Keratinocyte (primary cell): ENCODE measurements around the gene MYBPC1.

Source experiments
- CTCF ChIP-seq, 3 experiments: IDR thresholded peaks in 1 of 3; conservative IDR thresholded peaks in 1 of 3; optimal IDR thresholded peaks in 1 of 3; 2 replicates in 2 of 3; 3 replicates in 1 of 3; pipeline versions ENCODE3 to v1.5.1; 2011; ENCODE audit warnings: low read length in 3 of 3, mild to moderate bottlenecking in 3 of 3, moderate library complexity in 2 of 3, control low read depth in 1 of 3, inconsistent platforms in 1 of 3; ENCODE audit not compliant: insufficient read depth in 2 of 3; ENCODE audit errors: extremely low read depth in 1 of 3
- EZH2 ChIP-seq: IDR thresholded peaks from one replicate; pipeline ENCODE4 v1.6.1; 2012; ENCODE audit warnings: inconsistent platforms, mild to moderate bottlenecking, low read length, moderate library complexity

DNA sequence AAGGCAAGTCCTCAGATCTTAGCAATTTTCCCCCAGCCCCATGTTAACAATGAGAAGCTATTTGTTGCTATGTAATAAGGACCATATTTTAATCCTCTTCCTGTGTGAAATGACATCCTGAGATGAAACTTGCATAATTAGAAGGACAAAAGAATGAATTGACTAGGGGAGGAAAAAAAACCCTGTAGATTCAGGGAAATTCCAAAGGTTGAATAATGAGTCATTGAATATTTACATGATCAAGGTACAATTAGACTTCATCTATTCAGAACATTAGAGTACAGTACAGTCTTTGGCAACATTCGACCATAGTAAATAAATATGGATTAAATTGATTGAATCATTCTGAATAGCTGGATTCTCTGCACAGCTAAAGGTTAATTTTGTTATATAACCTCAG is 9.4 kb downstream of the MYBPC1 start:
- TF ChIP-seq CTCF (optimal IDR thresholded peaks at IDR 0.05 in 1 of 3, IDR thresholded peaks at IDR 0.05 in 1 of 3, conservative IDR thresholded peaks at IDR 0.05 in 1 of 3; ENCODE audit: extremely low read depth in 1 of 3, insufficient read depth in 2 of 3, low read length in 3 of 3) (no peak), EZH2 (no peak)
